Gastrocnemius medialis (tissue), 4 donors: ENCODE data around the gene ILKAP. TPM values are rescaled to one million over a fixed set of nuclear protein-coding genes. Genes with fewer than 3 reads are reported as not detected.

Experiments
- ATAC-seq, 2 donors: fragments of 150-250 bp; one replicate each; pipeline ENCODE4 v1.9.1; 2016
- DNase-seq, 2 donors: peaks; one replicate each; pipeline ENCODE4 v3.0.0-alpha.2; 2019
- H3K27ac ChIP-seq, 4 donors: fragments of 200-600 bp; sonication (generic); 1 replicate in 1 of 4; 2 replicates in 3 of 4; pipeline ENCODE4 v1.5.1; 2016 to 2018; ENCODE audit warnings: mild to moderate bottlenecking in 2 of 4, moderate library complexity in 1 of 4
- H3K27me3 ChIP-seq, 3 donors: fragments of 200-600 bp; sonication (generic) in 2 of 3; 1 replicate in 1 of 3; 2 replicates in 2 of 3; pipeline versions ENCODE4 v1.5.1 to v1.6.0; 2016 to 2019; ENCODE audit warnings: mild to moderate bottlenecking in 1 of 3, moderate library complexity in 1 of 3
- H3K36me3 ChIP-seq, 2 donors: fragments of 200-600 bp; sonication (generic) in 1 of 2; one replicate each; pipeline ENCODE4 v1.5.1; 2017 to 2018
- H3K4me1 ChIP-seq, 2 donors: fragments of 200-600 bp; sonication (generic) in 1 of 2; one replicate each; pipeline ENCODE4 v1.5.1; 2016 to 2017; ENCODE audit warnings: mild to moderate bottlenecking in 2 of 2
- H3K4me3 ChIP-seq, 4 donors: fragments of 200-600 bp; sonication (generic) in 3 of 4; 1 replicate in 1 of 4; 2 replicates in 3 of 4; pipeline ENCODE4 v1.5.1; 2016 to 2019; ENCODE audit warnings: mild to moderate bottlenecking in 2 of 4
- H3K9me3 ChIP-seq, 3 donors: fragments of 200-600 bp; sonication (generic) in 2 of 3; 1 replicate in 1 of 3; 2 replicates in 2 of 3; pipeline ENCODE4 v1.5.1; 2016 to 2019
- CTCF ChIP-seq, 5 experiments: fragments of 450-650 bp in 3 of 5; fragments of 200-600 bp in 2 of 5; sonication (generic) in 2 of 5; IDR thresholded peaks in 4 of 5; conservative IDR thresholded peaks in 1 of 5; 1 replicate in 4 of 5; 2 replicates in 1 of 5; pipeline ENCODE4 v1.5.1; 2016 to 2019; ENCODE audit warnings: antibody characterized with exemption in 5 of 5, mild to moderate bottlenecking in 3 of 5, moderate library complexity in 3 of 5
- POLR2A ChIP-seq, 2 donors: fragments of 450-650 bp; IDR thresholded peaks; one replicate each; pipeline ENCODE4 v1.6.1; 2017; ENCODE audit warnings: antibody characterized with exemption in 2 of 2, mild to moderate bottlenecking in 2 of 2, moderate library complexity in 2 of 2
- in situ Hi-C, 4 donors: fragments of 200-750 bp; cut with MboI; loops; one replicate each; pipeline versions ENCODE4 v1.15.0 to v1.8.0; 2017; ENCODE audit warnings: low sequenced_read_pairs in 4 of 4
- intact Hi-C: fragments of 100-400 bp; cut with DNase I; formaldehyde crosslinking; loops from one replicate; pipeline ENCODE4 v1.15.1; 2023; ENCODE audit warnings: low total_unique reads
- total RNA-seq, 4 donors: library from RNA; depleted of rRNA; stranded (reverse); fragments of >200 nt; gene quantifications; one replicate each; pipeline versions ENCODE4 v1.1.0 to v1.2.3, GENCODE V29; 2016

The ILKAP gene
- total RNA-seq, 4 donors from 2014 or later: 16.6 to 30.1 (median 23.3) TPM

GRCh38 chr2:238231809-238232208 is 28.3 kb upstream of the ILKAP start:
- ATAC-seq: no peak
- intact Hi-C loops: loop anchor here (5.0 kb wide), 1 partner anchor 95 kb away; the partner anchor contains the start of gene KLHL30
- H3K9me3 ChIP-seq: no peaks in the 10 kb centered on the region
- peak overlapping the region in 3 of 4 donors; percentile 34 to 77 (median 53) for H3K4me3 ChIP-seq
- peaks cover 3 to 14% of the 10 kb centered on the region in 2 donors for H3K4me1 ChIP-seq
- peak overlapping the region in 1 of 4 donors; percentile 81 for H3K27ac ChIP-seq
- peak in 1 of 5 experiments; percentile 10 for TF ChIP-seq CTCF (IDR thresholded peaks at IDR 0.05 in 4 of 5, conservative IDR thresholded peaks at IDR 0.05 in 1 of 5)
- TF ChIP-seq POLR2A (IDR thresholded peaks at IDR 0.05): no peak
- no peaks in the 10 kb centered on the region for H3K27me3 ChIP-seq
- in situ Hi-C loops: no loop called here
- DNase-seq: no peak
- no peaks in the 10 kb centered on the region for H3K36me3 ChIP-seq

GRCh38 chr2:238231251-238231793 is 27.8 kb upstream of the ILKAP start:
- Histone ChIP-seq H3K9me3 (no peaks in the 10 kb centered on the region), H3K4me3 (peak overlapping the region; percentile 52 to 77 (median 62)), H3K36me3 (no peaks in the 10 kb centered on the region), H3K27me3 (no peaks in the 10 kb centered on the region), H3K27ac (peak overlapping the region; percentile 57 to 81 (median 67)), H3K4me1 (peaks cover 3 to 14% of the 10 kb centered on the region in 2 donors)
- ATAC-seq (peak; percentile 89 to 91), DNase-seq (peak; percentile 72 to 85)
- in situ Hi-C loops (no loop called here), intact Hi-C loops (loop anchor here (5.0 kb wide), 1 partner anchor 94 kb away; the partner anchor contains the start of gene KLHL30)
- peak; percentile 44 to 66 for TF ChIP-seq POLR2A (IDR thresholded peaks at IDR 0.05)
- peak in 1 of 5 experiments; percentile 40 for TF ChIP-seq CTCF (IDR thresholded peaks at IDR 0.05 in 4 of 5, conservative IDR thresholded peaks at IDR 0.05 in 1 of 5)

GRCh38 chr2:238230699-238231098 is 27.2 kb upstream of the ILKAP start:
- no peak for DNase-seq
- Histone ChIP-seq H3K9me3 (no peaks in the 10 kb centered on the region), H3K36me3 (no peaks in the 10 kb centered on the region), H3K4me1 (peaks cover 3 to 14% of the 10 kb centered on the region in 2 donors), H3K4me3 (peak overlapping the region; percentile 52 to 77 (median 62)), H3K27ac (peak overlapping the region in 1 of 4 donors; percentile 81), H3K27me3 (no peaks in the 10 kb centered on the region)
- in situ Hi-C loops (no loop called here), intact Hi-C loops (loop anchor here (5.0 kb wide), 1 partner anchor 93 kb away; the partner anchor contains the start of gene KLHL30)
- TF ChIP-seq CTCF (IDR thresholded peaks at IDR 0.05 in 4 of 5, conservative IDR thresholded peaks at IDR 0.05 in 1 of 5) (no peak), POLR2A (IDR thresholded peaks at IDR 0.05) (no peak)
- ATAC-seq: no peak

GRCh38 chr2:238228700-238229099 is 25.2 kb upstream of the ILKAP start:
- DNase-seq (no peak), ATAC-seq (no peak)
- Histone ChIP-seq H3K36me3 (no peaks in the 10 kb centered on the region), H3K9me3 (no peaks in the 10 kb centered on the region), H3K4me3 (no peak overlapping the region), H3K4me1 (peaks cover 3 to 14% of the 10 kb centered on the region in 2 donors), H3K27me3 (no peaks in the 10 kb centered on the region), H3K27ac (no peak overlapping the region)
- no peak for TF ChIP-seq POLR2A (IDR thresholded peaks at IDR 0.05)
- TF ChIP-seq CTCF (IDR thresholded peaks at IDR 0.05 in 4 of 5, conservative IDR thresholded peaks at IDR 0.05 in 1 of 5): no peak
- intact Hi-C loops (no loop called here), in situ Hi-C loops (no loop called here)
